Glomerular visceral epithelial cell (primary cell): ENCODE measurements around the gene FAM13B.
"Not testable (repeated sequence)": the region's sequence is repeated elsewhere in the genome, so short reads cannot be mapped to it uniquely, and the experiment has no call there.

ENCODE experiments used
- DNase-seq: peaks from one replicate; pipeline ENCODE4 v3.0.0-alpha.2; 2016; ENCODE audit errors: extremely low spot score

Gene FAM13B

DNA sequence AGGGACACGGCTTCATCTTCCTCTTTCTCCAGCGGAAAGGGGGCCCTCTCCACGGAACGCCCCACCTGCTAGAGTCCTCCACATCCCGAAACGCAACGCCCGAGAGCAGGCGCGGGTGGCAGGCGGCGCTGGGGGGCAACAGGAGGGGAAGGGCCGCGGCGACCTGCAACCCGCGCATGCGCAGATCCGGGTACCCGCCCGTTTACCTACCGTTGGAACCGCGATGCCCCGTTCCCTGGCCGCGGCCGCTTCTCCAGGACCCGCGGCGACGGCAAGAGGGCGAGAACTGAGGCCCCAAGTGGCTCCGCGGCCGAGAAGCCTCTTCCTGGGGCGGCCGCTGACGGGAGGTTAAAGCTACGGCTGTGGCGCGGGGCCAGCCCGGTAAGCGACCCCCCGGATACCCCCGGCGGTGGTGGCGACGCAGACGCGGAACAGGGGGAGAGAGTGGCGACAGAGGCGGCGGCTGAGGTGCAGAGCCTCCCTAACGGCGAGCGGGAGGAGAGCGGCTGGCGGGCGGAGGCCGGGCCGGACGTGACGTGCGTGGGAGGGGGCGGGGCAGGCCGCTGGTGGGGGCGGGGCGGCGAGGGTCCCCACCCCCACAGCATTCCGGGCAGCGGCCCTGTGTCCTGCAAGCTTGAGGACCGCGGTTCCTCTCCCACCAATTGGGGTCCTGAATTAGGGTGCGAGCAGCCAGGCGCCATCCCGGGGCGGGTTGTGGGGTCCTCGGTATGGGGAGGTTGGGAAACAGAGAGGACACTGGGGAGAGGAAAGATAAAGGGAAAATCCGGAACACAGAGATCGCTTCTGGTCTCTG lies at the start of gene FAM13B:
TSS of gene FAM13B (minus strand) at position 508 of the 814 bp plus-strand sequence. CDS start 13,968 bp downstream, outside the sequence.
- peak; percentile 88 for DNase-seq

DNA sequence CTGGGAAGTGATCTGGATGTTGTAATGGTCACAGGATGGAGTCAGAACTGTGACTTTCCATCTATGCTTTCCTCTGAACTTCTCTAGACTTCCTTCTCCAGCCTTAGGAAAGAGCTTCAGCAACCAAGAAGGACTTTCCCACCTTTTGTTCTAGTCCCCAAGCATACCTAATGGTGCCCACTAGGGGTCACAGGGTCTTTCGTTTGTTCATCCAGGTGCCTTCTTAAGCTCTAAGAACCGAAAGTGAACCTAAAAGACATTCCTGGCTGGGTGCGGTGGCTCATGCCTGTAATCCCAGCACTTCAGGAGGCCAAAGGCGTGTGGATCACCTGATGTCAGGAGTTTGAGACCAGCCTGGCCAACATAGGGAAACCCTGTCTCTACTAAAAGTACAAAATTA lies 49.2 kb upstream of the FAM13B start:
- DNase-seq, result no peak

DNA sequence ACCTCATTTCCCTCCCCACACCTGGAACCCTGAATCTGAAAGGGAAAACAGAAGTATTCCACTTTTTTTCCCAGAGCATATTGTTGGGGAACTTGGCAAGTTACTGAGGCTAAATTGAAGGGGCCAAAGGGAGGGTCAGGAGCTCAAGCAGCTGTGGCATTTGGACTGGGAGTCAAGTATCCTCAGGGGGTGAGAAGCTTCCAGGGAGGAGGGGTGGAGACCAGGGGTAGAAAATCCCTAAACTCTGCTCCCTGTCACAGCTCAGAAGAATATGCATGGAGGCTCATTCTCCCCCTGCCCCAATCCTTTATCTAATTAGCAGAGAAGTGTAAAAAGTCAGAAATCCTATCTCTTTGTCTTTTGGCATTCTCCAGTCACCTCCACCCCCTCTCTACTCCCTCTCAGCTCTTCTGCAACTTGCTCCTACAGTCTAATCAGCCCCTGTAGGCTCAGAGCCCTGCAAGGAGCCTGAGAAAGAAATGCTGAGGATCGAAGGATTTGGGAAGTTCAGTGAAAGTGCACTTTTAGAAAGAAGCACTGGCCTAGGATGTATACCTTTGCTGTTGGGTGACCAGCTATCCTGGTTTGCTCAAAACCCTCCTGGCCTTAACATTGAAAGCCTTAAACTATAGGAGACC lies 45.2 kb upstream of the FAM13B start:
- DNase-seq, result no peak

DNA sequence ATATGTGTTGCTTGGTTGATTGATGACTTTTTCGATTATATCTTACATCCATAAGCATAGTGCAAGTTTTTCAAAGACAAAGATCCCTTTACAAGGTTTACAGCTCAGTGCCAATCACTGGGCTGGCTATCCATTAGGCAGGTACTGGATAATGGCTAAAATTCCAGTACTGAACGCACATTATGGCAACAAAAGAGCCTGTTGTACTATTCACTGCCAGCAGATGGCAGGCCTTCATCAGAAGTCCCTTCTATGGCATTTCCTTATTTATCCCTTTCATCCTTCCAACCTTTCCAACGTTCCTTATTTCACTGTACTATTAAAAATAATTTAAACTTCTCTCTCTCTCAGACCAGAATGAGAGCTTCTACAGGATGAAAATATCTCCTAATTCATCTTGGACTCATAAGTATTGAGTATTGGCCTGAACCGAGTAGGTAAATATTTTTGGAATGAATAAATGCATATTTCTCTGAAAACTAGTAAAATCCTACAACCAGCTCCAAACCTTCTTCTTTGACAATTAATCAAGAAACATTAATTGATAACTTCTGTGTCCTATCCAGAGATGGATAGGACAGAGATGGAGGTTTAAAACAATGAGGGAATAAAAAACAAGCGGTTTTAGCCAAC lies 44.3 kb upstream of the FAM13B start:
- DNase-seq, result peak; percentile 68

DNA sequence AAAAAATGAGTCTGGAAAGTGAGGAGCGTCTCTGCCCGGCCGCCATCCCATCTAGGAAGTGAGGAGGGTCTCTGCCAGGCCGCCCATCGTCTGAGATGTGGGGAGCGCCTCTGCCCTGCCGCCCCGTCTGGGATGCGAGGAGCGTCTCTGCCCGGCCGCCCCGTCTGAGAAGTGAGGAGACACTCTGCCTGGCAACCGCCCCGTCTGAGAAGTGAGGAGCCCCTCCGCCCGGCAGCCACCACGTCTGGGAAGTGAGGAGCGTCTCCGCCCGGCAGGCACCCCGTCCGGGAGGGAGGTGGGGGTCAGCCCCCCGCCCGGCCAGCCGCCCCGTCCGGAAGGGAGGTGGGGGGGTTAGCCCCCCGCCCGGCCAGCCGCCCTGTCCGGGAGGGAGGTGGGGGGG lies 37.1 kb upstream of the FAM13B start:
- DNase-seq, result not testable (repeated sequence)

DNA sequence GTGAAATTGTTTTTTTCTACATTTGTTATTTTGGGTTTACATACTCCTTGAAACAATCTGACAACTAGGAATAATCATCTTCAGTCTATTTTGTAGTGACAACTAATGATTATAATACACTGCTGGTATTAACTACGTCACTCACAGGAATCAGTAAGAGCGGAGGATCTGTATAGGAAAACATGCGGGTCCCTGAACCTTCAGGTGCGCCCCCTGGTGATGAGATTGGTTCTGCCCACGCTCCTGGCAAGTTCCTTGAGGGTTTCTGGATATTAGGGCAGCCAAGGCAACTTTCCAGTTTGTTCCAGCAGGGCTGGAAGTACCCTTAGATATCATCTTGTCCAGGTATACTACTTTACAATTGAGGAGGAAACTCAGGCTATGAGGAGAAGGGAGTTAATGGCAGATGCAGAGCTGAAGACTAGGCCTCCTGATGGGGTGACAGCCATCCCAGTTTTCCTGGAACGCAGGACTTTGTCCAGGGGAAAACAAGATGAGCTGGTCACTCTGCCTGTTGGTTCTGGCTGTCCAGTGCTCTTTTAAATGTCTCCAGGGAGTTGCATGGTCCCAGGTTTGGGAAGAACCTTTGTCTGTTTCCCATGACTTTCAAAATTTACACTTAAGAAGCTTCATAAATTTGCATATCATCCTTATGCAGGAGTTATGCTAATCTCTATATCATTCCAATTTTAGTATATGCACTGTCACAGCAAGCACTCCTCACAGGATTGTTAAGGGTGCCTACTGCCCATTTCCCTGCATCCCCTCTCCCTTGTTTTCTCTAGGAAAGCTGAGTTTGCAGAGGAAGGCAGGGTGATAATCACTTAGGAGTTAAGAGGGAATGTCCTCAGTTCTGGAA lies 36.1 kb upstream of the FAM13B start:
- DNase-seq, result peak; percentile 80

DNA sequence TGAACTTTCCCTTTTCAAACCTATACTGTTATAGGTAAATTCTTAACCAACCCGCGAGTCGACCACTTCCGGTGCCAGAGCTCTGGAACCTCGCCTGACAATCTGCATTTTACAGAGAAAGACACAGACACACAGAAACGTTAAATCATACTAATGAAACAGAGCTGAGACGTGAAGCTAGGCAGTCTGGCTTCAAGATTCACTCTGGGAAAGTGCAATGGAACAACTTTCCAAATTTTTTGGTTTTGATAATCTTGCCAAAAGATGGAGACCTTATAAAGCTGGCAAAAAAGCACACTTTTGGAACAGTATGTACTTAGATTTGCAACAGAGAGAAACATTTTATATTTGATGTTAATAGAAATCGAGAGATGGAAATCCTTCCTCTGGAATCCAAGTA lies 35.1 kb upstream of the FAM13B start:
- DNase-seq, result no peak

DNA sequence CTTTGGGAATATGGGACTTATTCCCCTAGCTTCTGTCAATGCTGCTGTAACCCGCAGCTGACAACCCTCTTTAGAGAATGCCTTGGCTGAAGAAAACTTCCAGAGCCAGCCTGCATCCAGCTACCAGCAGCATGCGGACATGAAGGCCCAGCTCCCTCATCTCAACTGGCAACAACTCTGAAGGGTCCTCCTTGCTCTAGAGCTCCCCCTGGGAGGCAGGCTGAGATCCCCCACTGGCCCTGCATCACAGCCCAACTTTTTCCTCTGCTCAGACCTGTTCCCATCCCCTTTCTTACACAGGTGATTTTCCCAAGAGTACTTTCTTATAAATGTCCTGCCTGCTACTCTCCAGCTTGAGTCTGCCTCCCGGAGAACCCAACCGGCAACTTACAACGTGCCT lies 32.2 kb upstream of the FAM13B start:
- DNase-seq, result no peak

DNA sequence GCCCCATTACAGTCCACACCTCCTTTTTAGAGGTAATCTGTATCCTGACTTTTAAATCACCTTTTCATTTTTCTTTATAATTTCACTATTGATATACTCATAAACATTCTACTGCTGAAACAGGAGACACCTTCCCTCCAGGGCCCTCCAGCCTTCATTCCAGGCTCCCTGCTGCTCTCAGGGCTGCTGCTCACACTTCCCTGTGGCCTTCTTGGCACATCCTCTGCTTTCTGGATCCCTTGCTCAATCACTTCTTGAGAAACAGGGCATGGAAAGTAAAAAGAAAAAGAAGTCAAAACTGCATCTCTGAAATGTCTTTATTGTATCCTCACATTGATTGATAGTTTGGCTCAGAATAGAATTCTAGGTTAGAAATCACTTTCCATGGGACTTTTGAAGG lies 31.6 kb upstream of the FAM13B start:
- no peak for DNase-seq

DNA sequence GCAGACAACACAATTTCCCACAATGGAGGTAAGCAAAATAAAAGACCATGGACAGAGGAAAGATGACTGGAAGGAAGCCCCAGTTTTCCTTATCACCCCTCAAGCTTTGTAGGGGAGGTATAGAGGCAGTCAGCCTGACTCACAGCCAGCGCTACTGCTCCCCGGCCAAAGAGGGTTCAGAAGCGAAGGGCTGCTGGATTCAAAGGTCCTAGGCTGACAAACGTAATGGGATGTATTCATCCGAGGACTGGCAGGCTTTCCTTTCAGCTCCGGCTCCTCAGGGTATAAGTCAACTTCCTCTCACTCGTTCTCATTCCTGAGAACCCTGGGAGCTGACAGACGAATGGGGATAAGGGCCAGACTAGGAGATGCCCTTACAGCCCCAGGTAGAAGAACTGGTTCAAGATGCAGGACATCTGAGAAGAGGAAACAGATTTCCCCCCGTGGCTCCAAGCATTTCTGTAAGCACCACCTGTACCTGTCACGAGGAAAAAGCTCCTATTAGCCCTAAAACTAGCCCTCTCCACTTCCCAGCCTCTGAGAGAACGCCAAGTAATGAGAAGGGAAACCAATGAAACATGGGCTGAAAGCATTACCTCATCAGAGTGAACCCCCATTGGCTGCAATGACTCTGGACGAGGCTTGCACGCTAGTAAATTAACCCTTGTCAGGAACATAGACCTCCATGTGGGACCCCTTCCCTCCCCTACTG lies 22.1 kb upstream of the FAM13B start:
- no peak for DNase-seq

DNA sequence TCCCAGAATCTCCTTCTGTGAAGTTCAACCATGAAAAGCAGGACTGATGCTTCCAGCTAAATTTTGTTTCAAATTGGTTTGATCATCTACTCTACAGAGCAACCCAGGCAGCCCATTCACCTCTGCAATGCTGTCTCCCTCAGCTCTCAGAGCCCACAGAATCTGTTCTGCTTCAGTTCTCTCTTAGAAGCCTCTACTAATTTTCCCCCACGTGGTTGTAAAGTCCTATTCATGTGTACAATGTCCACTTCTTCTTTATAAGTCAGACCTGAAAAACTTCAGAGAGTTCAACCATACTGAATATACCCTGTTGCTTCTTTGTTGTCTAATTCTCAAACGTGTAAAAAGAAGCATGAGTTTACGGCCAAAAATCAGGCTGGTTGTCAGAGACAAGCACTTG lies 21.3 kb upstream of the FAM13B start:
- DNase-seq, result no peak

DNA sequence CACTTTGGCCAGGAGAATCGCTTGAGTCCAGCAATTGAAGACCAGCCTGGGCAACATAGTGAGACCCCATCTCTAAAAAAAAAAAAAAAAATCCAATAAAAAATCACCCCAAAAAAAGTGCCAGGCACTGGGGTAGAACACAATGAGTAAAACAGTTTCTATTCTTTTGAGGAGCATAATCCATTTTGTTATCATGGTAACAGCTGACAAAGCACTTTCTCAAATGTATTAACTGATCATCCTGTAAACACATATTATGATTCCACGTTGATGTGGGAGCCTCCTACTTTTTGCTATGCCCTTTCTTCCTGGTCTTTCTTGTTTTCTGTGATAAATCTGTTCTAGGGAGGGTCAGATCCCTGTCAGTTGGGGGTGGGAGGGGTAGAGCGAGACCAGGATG lies 20.7 kb upstream of the FAM13B start:
- DNase-seq, result no peak

DNA sequence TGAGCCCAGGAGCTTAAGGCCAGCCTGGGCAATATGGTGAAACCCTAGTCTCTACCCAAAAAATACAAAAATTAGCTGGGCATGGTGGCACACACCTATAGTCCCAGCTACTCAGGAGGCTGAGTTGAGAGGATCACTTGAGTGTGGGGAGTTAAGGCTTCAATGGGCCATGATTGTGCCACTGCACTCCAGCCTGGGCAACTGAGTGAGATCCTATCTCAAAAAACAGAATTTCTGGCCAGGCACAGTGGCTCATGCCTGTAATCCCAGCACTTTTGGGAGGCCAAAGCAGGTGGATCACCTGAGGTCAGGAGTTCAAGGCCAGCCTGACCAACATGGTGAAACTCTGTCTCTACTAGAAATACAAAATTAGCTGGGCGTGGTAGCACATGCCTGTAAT lies 19.8 kb upstream of the FAM13B start:
- not testable (repeated sequence) for DNase-seq

DNA sequence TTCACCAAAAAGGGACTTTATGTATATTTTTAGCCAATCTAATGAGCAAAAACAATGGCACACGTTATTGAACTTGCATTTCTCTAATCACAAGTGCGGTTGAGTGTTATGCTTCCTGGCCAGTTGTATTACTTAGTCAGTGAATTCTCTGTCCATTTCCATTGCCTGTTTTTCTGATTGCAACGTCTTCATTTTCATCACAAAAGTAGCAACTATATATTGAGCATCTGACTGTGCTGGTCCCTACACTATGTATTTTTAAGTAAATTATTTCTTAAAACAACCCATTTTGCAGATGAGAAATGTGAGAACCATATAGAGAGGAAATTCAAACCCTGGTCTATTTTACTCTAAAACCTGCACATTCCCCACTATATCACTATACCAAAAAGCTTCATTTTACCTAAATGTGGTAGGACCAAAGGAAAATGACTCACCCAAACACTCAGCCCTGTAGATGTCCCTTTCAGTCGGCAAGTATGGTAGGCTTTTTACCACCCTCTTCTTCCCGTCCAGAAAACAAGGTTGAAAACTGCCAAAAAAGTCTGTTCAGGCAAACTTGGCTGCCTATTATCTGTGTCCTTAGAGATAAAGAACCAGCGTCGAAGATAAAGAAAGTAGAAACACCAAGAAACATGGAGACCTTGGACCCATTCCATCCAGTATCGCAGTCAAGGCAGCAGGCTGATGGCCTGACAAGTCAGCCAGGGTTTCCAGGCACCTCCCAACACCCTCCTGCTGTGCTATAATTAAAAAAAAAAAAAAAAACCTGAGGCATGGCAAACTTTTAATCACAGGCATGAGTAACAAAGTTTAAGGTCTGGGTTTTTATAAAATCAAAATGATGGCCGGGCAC lies 18.8 kb upstream of the FAM13B start:
- DNase-seq, result no peak

DNA sequence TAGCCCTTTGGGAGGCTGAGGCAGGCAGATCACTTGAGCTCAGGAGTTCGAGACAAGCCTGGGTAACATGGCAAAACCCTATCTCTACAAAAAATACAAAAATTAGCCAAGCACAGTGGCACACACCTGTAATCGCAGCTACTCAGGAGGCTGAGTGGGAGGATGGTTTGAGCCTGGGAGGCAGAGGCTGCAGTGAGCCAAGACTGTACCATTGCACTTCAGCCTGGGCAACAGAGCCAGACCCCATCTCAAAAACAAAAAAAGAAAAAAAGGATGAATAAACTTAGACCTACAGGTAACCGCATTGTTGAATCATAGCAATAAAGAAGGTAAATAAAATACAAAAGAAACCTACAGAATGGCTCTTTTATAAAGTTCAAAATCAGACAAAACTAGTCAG lies 12.4 kb upstream of the FAM13B start:
- DNase-seq, result not testable (repeated sequence)

DNA sequence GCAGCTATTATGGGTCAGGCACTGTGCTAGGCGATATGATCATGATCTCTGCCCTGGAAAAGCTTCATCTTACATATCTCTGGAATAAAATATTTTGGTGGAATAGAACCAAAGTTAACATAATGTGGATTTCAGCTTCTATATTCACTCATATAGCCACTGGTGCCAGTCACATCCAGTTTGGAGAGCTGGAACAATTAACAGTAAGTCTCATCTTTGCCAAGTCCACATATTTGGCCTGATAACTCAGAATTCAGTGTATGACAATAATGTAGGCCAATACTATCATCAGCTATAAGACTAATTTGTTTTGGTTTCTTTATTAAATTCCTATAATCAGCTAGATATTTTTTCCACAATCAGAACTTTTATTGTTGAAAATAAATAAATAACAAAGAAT lies 5.9 kb upstream of the FAM13B start:
- no peak for DNase-seq

DNA sequence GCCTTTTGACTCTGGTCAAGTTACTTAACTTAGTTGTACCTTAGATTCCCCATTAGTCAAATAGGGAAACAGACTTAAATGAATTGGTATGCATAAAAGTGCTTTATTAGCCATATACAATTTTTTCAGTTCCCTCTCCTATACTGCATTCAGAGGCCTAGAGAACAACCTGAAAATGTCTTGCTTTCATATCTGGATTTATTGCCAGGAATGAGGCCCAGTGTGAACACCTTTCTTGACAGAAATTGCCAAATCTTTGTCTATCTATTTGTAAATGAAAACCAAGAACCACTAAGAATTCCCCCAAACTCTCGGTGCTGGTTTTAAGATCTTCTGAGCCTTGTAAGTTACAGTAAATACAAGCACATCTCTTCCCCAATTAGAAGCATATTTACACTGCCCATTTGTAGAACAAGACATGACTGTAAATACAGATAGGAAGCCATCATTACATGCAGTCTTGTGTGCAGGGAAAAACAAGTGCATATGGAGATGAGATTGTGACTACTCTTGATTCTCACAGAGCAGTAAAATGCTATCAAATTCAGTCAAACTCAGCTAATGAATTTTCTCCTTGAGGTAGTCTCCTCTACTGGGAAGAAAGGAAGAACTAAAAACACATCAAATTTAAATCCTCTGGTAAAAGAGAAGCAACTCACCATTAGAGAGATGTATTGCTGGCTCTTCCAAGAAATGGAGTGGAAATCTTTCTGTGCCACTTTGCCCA lies 5.2 kb upstream of the FAM13B start:
- DNase-seq, result no peak

DNA sequence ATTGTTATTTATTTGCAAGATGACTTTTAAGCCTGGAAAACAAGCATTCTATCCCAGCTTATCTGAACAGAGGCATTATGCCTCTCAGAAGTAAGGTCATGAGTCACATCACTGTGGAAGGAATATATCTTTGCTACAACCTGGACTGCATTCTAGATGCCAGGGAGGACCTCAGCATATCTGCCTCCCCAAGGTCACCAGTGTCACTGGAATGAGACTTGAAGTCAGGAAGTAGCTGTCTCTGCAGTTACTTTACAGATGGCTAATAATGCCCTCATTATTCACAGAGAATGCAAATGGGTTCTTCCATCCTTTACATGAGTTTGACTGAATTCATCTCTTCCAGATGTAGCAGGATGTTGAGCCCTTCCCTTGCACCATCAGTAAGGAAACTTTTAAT lies 4.4 kb upstream of the FAM13B start:
- no peak for DNase-seq

DNA sequence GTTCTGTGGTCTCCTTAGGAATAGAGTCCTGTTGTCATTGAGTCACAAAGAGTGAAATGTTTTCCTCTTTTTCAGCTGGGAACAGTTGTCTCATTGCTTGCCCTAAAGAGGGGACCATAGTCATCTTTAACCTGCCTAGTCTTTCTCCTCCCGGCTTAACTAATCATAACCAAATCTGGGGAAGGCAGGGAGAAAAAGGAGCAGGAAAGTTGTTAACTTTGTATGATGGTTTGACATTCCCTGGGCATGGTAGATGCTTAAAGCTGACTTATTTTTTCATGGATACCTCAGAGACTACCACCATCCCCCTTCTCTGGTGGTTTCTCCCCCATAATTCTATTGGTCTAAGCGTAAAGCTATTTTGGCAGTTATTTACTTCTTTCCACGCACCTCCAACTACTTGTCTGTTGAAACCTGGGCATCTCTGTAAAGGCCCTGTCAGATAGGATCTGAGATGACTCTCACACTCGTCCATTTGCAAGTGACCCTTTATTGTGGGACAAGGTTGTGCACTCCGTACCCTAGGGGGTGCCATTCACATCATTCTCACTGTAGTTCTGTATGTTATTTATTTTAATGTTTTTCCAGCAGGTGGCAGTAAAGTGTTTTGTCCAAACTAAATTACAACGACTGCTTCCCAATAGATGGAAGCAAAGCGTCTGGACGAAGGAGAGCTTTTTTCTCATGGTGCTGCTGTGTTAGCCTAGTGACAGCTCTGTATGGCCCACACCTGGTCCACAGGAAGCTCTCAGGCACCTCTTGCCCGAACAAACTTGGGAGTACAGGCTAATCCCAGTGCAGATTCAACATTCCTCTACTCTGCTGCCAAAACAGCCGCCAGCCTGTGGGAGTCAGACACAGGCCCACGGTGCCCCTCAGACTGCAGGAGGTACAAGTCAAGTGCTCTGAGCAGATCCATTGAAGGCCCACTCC lies 3.0 kb upstream of the FAM13B start:
- DNase-seq, result peak; percentile 85
